GM10266 (cell line): ENCODE measurements around the gene PTPRT.
"Not testable (repeated sequence)": the region's sequence is repeated elsewhere in the genome, so short reads cannot be mapped to it uniquely, and the experiment has no call there.

Experiments
- DNase-seq: peaks from one replicate; pipeline ENCODE4 v3.0.0; 2012; ENCODE audit errors: extremely low spot score
- CTCF ChIP-seq: IDR thresholded peaks from 2 replicates; pipeline ENCODE4 v1.5.1; 2012; ENCODE audit warnings: mild to moderate bottlenecking, low read depth; ENCODE audit not compliant: control insufficient read depth, insufficient read depth; ENCODE audit errors: missing control alignments

The PTPRT gene

DNA sequence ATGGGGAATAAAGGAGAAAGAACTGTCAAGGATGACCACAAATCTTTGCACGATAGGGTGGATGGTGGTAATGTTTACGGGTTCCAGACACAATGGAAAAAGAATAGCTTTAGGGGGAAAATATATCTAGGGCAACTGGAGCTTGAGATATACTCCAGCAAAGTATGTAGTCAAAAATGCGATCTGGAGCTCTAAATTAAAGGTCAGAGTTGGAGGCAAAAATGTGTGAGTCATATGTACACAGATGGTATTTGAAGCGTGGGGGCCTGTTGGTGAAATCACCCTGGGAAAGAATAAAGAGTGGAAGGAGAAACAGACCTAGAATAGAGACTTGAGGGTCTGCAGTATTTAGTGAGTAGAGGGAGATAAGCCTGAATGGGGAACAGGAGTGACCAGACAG lies 937.6 kb downstream of the PTPRT start:
- no peak for TF ChIP-seq CTCF
- DNase-seq: no peak

DNA sequence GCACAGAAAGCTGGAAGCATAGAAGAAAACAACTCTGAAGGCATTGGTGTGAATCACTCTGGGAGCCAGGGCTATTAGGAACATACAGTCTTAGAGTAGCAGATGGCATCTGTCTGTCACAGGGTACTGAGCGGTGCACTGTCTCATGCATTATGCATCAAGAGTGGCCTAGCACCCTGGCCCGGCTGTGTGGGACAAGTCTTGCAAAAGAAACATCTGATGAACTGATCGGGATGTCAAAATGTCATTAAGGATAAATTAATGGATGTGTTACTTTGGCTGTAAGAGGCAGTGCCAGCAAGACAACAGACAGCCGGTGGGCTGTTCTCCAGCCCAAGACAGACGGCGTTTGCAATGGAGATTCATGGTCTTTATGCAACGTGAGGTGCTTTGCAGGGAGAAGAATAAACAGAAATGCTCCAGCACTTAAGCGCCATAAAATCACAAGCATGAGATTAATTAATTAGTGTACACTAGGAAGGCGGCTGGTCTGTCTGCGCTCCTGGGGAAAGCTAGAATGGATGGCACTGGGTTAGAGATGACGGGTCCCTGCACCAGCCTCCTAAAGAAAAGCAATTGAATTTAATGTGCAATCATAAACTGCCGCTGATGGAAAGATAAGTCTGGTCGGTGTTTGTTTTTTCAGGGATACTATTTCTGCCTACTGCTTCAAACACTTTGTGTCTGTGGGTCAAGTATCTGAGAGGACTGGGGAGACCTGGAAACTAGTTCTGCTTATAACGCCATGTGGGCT lies 970.9 kb downstream of the PTPRT start:
- no peak for TF ChIP-seq CTCF
- DNase-seq: no peak

GRCh38 chr20:42214074-42214473 lies 975.6 kb downstream of the PTPRT start:
- no peak for DNase-seq
- no peak for TF ChIP-seq CTCF

- TF ChIP-seq CTCF: no peak
- no peak for DNase-seq
Measured at GRCh38 chr20:42212391-42212790, 977.3 kb downstream of the PTPRT start.

- not testable (repeated sequence) for DNase-seq
Measured at GRCh38 chr20:42206557-42206956, 983.1 kb downstream of the PTPRT start.

DNA sequence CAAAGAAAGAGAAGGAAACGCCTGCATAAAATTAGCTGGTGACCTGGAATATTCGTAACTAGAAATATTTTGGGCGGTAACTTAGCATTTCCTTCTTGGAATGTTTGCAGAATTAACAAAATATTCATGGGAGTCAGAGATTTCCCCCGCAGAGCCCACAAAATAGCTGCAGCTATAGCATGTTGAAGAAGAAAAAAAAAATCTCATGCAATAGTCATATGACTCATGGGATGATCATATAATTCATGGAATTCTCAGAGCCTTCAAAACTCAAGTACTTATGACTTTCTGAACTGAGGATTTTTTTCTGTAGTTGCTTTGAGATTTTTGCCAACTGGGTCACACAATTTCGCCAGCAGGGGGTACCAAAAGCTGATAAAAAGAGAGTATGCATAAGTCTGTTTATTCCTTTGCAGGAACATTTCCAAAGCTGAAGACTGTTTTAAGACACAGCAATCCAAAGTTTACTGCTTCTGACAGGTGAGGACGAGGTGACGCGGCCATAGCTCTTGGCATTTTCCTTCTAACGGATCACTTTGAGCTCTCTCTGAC lies 985.5 kb downstream of the PTPRT start:
- no peak for TF ChIP-seq CTCF
- DNase-seq: no peak

DNA sequence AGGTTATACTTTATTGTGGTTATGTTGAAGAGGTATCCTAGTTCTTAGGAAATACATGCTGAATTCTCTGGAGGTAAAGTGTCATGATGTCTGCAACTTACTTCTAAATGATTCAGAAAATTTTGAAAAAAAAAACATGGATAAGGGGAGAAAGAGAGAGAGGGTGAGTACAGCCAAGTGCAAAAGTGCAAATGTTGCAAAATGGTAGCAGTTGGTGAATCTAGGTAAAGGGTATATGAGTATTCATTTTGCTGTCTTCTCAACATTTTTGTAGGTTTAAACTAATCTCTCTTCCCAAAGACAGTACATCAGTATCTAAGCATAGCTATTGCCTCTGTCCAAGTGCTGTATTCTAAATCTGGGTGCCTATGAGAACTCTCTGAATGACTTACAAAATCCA lies 992.1 kb downstream of the PTPRT start:
- TF ChIP-seq CTCF: no peak
- DNase-seq: no peak
